ENCODE results near the gene MGAT5B. TPM values are rescaled to one million over a fixed set of nuclear protein-coding genes. Genes with fewer than 3 reads are reported as not detected.
A peak's percentile ranks its signal among the peaks of the same experiment; 100 is the strongest.

The MGAT5B gene, protein sequence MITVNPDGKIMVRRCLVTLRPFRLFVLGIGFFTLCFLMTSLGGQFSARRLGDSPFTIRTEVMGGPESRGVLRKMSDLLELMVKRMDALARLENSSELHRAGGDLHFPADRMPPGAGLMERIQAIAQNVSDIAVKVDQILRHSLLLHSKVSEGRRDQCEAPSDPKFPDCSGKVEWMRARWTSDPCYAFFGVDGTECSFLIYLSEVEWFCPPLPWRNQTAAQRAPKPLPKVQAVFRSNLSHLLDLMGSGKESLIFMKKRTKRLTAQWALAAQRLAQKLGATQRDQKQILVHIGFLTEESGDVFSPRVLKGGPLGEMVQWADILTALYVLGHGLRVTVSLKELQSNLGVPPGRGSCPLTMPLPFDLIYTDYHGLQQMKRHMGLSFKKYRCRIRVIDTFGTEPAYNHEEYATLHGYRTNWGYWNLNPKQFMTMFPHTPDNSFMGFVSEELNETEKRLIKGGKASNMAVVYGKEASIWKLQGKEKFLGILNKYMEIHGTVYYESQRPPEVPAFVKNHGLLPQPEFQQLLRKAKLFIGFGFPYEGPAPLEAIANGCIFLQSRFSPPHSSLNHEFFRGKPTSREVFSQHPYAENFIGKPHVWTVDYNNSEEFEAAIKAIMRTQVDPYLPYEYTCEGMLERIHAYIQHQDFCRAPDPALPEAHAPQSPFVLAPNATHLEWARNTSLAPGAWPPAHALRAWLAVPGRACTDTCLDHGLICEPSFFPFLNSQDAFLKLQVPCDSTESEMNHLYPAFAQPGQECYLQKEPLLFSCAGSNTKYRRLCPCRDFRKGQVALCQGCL
- total RNA-seq (0.40 TPM), polyA plus RNA-seq (ENCODE audit: insufficient read depth in 1 of 8, insufficient read length in 8 of 8, low replicate concordance in 1 of 8) (1 to 10 TPM in 1 of 8 donors, under 1 TPM in 7; 0.57 to 1.1 (median 0.88) TPM)
- long read RNA-seq, donor 1: 0 reads
- long read RNA-seq, donor 2: 0 reads
- long read RNA-seq, donor 3: 0 reads
- long read RNA-seq, donor 4: 0 reads
- long read RNA-seq, donor 5: 0 reads
- long read RNA-seq, donor 6: 0 reads
- long read RNA-seq, donor 7: 0 reads
- long read RNA-seq, donor 8: 0 reads
- long read RNA-seq, donor 9: 0 reads
- long read RNA-seq, donor 10: 0 reads
- long read RNA-seq, donor 11: 0 reads

DNA sequence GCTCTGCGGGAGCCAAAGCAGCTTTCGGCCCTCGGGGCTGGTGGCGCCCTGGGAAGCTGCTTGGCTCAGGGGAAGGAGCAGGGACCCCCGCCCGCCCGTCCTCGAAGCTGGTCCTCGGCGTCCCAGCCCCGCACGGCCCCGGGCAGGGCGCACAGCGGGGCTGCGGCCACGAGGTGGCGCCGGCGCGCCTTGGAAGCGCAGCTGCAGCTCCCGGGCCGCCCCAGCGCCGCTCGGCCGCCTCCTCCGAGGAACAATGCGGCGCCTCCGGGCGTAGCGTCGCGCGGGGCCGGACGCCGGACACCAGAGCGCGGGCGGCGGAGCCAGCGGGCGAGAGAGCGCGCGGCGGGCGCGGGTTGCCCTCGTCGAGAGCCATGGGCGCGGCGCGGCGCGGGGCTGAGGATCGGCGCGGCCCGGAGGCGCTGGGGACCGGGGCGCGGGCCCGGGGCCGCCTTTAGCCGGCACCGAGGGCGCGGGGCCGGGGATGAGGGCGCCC, at the start of gene MGAT5B:
TSS of gene MGAT5B (plus strand) at position 229 of the 493 bp plus-strand sequence. CDS start 626 bp downstream, outside the sequence.
- under 1% methylated on average over 76 of the region's 76 CpGs for WGBS (ENCODE audit: insufficient coverage)
- no peaks in the 10 kb centered on the region for H3K9me3 ChIP-seq (replicated peaks; ENCODE audit: control insufficient read depth, low read depth, low read length)
- H3K4me1 ChIP-seq (ENCODE audit: control insufficient read depth, insufficient read depth, low read length): peaks cover 17% of the 10 kb centered on the region
- H3K36me3 ChIP-seq (ENCODE audit: control insufficient read depth, insufficient read depth, low read length): no peaks in the 10 kb centered on the region
- H3K4me3 ChIP-seq (ENCODE audit: low read length): no peak within 1 kb of the TSS
- no peak within 1 kb of the TSS for H3K27ac ChIP-seq (ENCODE audit: low read length)
- DNase-seq: peak; percentile 87
- peaks cover 51% of the 10 kb centered on the region for H3K27me3 ChIP-seq (ENCODE audit: control insufficient read depth, insufficient read depth, low read length)

DNA sequence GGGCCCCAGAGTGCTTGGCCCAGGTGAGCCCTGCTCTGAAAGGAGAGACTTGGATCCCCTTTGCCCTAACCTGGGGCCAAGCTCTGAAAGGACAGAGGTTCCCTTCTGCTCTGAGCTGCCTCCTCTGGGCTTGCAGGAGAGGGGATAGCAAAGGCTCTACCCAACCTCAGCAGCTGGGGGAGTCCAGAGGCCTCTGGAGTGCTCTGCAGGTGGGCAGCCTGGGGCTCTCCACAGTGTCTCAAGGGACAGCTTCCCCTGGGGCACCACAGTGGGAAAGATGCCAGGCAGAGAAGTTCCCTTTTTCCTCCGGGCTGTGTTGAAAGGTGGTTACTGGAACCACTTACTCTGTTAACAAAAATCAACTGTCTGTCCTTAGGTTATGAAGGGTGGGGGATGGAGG, 48.2 kb upstream of the MGAT5B start:
- Histone ChIP-seq H3K36me3 (ENCODE audit: control insufficient read depth, insufficient read depth, low read length) (no peaks in the 10 kb centered on the region), H3K9me3 (replicated peaks; ENCODE audit: control insufficient read depth, low read depth, low read length) (no peaks in the 10 kb centered on the region), H3K27me3 (ENCODE audit: control insufficient read depth, insufficient read depth, low read length) (peaks cover 6% of the 10 kb centered on the region), H3K4me3 (ENCODE audit: low read length) (no peak overlapping the region), H3K27ac (ENCODE audit: low read length) (no peak overlapping the region), H3K4me1 (ENCODE audit: control insufficient read depth, insufficient read depth, low read length) (peaks cover 2% of the 10 kb centered on the region)
- DNase-seq: no peak
- no CpG with 5 or more reads among the region's 1 CpG for WGBS (ENCODE audit: insufficient coverage)

DNA sequence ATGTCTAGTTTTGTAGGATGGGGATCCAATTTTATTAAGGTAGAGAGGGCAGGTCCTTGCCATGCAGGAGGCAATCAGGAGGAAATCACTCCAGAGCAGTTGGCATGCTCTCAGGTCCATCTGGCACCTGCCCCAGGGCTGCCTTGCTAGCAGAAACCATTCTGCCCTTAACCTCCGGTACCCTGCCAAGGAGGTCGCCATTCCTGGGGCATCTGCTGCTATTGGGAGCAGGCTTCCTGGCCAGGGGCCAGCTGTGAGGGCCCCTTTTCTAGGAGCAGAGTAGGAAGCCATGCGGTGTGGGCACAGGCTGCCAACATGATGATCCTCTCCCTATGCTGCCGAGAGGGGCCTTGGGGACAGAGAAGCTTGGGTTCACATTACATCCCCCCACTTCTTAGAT, 47.6 kb upstream of the MGAT5B start:
- no peaks in the 10 kb centered on the region for H3K36me3 ChIP-seq (ENCODE audit: control insufficient read depth, insufficient read depth, low read length)
- DNase-seq: no peak
- 100% methylated on average over 1 of the region's 4 CpGs for WGBS (ENCODE audit: insufficient coverage)
- H3K9me3 ChIP-seq (replicated peaks; ENCODE audit: control insufficient read depth, low read depth, low read length): no peaks in the 10 kb centered on the region
- peaks cover 6% of the 10 kb centered on the region for H3K27me3 ChIP-seq (ENCODE audit: control insufficient read depth, insufficient read depth, low read length)
- H3K4me3 ChIP-seq (ENCODE audit: low read length): no peak overlapping the region
- no peak overlapping the region for H3K27ac ChIP-seq (ENCODE audit: low read length)
- peaks cover 2% of the 10 kb centered on the region for H3K4me1 ChIP-seq (ENCODE audit: control insufficient read depth, insufficient read depth, low read length)

DNA sequence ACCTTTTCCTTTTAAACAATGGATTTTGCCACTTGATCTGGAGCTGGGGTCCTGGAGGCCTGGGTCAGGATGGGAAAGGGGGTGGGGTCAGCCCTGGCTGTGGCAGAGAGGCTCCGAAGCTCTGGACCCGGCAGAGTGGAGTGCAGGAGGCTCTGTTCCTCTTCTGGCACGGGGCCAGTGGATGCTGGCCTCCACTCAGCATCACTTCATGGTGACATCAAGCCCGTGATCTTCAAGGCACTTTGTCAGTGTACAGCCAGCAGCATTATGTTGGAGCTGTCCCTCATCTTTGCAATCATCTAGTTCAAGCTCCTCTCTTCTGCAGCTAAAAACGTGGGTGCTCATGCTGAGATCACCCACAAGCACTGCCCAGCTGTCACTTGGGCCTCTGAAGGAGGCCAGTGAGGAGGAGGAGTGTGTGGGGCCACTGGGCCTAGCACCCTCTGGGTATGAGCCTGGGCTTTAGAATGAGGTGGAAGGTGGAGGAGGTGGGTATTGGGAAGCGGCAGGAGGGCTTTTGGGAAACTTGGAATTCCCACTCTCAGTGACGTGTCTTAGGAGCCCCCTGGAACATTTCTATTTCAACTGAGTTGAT, 45.9 kb upstream of the MGAT5B start:
- Histone ChIP-seq H3K4me1 (ENCODE audit: control insufficient read depth, insufficient read depth, low read length) (no peaks in the 10 kb centered on the region), H3K36me3 (ENCODE audit: control insufficient read depth, insufficient read depth, low read length) (no peaks in the 10 kb centered on the region), H3K9me3 (replicated peaks; ENCODE audit: control insufficient read depth, low read depth, low read length) (no peaks in the 10 kb centered on the region), H3K27ac (ENCODE audit: low read length) (no peak overlapping the region), H3K27me3 (ENCODE audit: control insufficient read depth, insufficient read depth, low read length) (peaks cover 2% of the 10 kb centered on the region), H3K4me3 (ENCODE audit: low read length) (no peak overlapping the region)
- 58% methylated on average over 4 of the region's 7 CpGs for WGBS (ENCODE audit: insufficient coverage)
- no peak for DNase-seq

DNA sequence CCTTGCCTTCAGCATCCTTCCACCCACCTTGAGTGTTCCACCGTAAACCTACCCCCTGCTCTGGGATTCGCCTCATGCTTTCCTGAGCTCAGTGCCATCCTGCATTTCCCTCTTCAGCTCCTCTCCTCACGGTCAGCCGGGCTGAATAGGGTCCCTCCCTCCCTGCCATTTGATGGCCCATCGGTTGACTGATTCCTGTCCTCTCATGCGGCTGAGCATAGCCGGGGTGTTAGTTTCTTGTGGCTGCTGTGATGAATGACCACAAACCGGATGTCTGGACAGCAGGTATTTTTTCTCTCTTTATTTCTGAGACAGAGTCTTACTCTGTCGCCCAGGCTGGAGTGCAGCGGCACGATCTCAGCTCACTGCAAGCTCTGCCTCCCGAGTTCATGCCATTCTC, 44.1 kb upstream of the MGAT5B start:
- Histone ChIP-seq H3K4me1 (ENCODE audit: control insufficient read depth, insufficient read depth, low read length) (no peaks in the 10 kb centered on the region), H3K4me3 (ENCODE audit: low read length) (no peak overlapping the region), H3K27ac (ENCODE audit: low read length) (no peak overlapping the region), H3K27me3 (ENCODE audit: control insufficient read depth, insufficient read depth, low read length) (peaks cover 2% of the 10 kb centered on the region), H3K36me3 (ENCODE audit: control insufficient read depth, insufficient read depth, low read length) (no peaks in the 10 kb centered on the region), H3K9me3 (replicated peaks; ENCODE audit: control insufficient read depth, low read depth, low read length) (no peaks in the 10 kb centered on the region)
- WGBS (ENCODE audit: insufficient coverage): 78% methylated on average over 10 of the region's 12 CpGs
- no peak for DNase-seq

DNA sequence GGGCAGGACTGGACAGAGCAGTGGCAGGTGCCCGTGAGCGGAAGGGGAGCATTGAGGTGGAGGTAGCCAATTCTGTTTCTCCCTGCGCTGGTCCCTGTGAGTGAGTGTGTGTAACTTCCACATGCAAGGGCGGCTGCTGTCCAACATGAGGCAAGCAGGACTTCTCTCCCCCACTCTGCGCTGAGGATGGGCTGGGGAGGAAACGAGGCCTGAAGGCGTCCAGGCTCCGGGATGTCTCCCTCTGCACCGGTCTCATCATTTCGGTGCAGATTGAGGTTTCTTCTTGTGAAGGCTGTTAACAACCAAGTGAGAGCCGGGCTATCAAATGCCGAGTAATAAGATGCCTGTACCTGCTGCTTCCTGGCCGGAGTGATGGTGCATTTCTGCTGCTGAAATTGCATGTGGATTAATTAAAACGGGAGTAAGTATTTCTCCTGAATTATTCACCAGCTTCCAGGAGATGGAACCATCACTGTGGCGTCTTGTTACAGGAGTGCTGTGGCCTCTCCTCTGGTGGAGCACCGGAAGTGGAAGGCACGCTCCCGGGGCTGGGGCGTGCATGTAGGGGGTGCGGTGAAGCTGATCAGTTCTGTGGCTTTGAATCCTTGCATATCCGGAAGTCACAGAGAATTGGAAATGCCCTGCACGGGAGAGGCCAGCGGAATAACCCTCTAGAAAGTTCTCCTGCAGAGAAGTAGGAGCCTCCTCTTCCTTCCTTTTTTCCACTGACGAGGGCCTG, 41.7 kb upstream of the MGAT5B start:
- peak; percentile 42 for DNase-seq
- H3K27me3 ChIP-seq (ENCODE audit: control insufficient read depth, insufficient read depth, low read length): no peaks in the 10 kb centered on the region
- no peaks in the 10 kb centered on the region for H3K36me3 ChIP-seq (ENCODE audit: control insufficient read depth, insufficient read depth, low read length)
- no peak overlapping the region for H3K4me3 ChIP-seq (ENCODE audit: low read length)
- H3K4me1 ChIP-seq (ENCODE audit: control insufficient read depth, insufficient read depth, low read length): no peaks in the 10 kb centered on the region
- no peak overlapping the region for H3K27ac ChIP-seq (ENCODE audit: low read length)
- H3K9me3 ChIP-seq (replicated peaks; ENCODE audit: control insufficient read depth, low read depth, low read length): no peaks in the 10 kb centered on the region
- WGBS (ENCODE audit: insufficient coverage): 44% methylated on average over 19 of the region's 24 CpGs

DNA sequence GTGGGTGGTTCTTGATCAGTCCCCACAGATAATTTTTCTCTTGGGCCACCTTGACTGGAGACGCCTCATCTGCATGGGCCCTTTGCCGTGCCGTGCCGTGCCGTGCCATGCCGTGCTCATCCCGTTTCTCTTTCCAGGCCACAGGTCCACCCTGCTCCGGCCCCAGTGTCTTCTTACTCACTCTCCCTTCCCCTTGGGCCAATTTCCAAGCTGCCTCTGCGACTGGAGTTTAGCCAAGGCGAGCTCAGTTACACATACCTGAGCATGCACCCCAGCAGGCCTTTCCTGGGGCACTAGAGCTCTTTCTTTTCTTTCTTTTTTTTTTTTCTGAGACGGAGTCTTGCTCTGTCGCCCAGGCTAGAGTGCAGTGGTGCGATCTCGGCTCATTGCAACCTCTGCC, 40.5 kb upstream of the MGAT5B start:
- Histone ChIP-seq H3K36me3 (ENCODE audit: control insufficient read depth, insufficient read depth, low read length) (no peaks in the 10 kb centered on the region), H3K9me3 (replicated peaks; ENCODE audit: control insufficient read depth, low read depth, low read length) (no peaks in the 10 kb centered on the region), H3K27me3 (ENCODE audit: control insufficient read depth, insufficient read depth, low read length) (no peaks in the 10 kb centered on the region), H3K27ac (ENCODE audit: low read length) (no peak overlapping the region), H3K4me3 (ENCODE audit: low read length) (no peak overlapping the region), H3K4me1 (ENCODE audit: control insufficient read depth, insufficient read depth, low read length) (no peaks in the 10 kb centered on the region)
- 81% methylated on average over 8 of the region's 14 CpGs for WGBS (ENCODE audit: insufficient coverage)
- no peak for DNase-seq

DNA sequence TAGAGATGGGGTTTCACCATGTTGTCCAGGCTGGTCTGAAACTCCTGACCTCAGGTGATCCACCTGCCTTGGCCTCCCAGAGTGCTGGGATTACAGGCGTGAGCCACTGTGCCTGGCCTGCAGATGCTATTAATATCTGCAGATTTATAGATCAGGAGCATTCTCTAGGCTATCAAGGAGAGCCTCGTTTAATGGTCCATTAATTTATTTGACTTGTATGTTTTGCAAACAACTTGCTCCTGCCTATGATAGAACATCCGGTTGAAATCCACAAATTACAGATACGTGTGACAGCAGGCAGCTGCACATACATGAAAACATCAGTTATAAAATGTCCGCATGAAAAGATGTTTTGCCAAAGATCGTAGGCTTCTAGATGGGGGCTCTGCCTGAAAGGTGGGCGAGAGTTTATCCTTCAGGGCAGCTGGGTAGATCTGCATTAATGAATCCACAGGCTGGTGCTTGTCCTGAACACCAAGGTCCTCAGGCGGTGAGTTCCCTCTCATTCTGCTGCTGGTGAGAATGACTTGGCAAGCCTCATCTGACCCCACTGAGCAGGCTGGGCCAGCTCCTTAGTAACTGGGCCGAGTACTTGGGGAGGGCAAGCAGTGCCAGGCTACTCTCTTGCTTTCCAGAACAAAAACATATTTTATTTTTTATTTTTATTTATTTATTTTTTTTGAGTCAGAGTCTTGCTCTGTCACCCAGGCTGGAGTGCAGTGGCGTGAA, 37.1 kb upstream of the MGAT5B start:
- Histone ChIP-seq H3K9me3 (replicated peaks; ENCODE audit: control insufficient read depth, low read depth, low read length) (no peaks in the 10 kb centered on the region), H3K4me3 (ENCODE audit: low read length) (no peak overlapping the region), H3K27ac (ENCODE audit: low read length) (no peak overlapping the region), H3K4me1 (ENCODE audit: control insufficient read depth, insufficient read depth, low read length) (peaks cover 16% of the 10 kb centered on the region), H3K36me3 (ENCODE audit: control insufficient read depth, insufficient read depth, low read length) (no peaks in the 10 kb centered on the region), H3K27me3 (ENCODE audit: control insufficient read depth, insufficient read depth, low read length) (peaks cover 2% of the 10 kb centered on the region)
- 74% methylated on average over 6 of the region's 10 CpGs for WGBS (ENCODE audit: insufficient coverage)
- DNase-seq: no peak
